Measurements from ENCODE around the gene FOXRED2. TPM values are rescaled to one million over a fixed set of nuclear protein-coding genes. Genes with fewer than 3 reads are reported as not detected.

Gene FOXRED2
- total RNA-seq, 4 donors from 2014 or later, result 4.6 to 7.5 (median 6.0) TPM

DNA sequence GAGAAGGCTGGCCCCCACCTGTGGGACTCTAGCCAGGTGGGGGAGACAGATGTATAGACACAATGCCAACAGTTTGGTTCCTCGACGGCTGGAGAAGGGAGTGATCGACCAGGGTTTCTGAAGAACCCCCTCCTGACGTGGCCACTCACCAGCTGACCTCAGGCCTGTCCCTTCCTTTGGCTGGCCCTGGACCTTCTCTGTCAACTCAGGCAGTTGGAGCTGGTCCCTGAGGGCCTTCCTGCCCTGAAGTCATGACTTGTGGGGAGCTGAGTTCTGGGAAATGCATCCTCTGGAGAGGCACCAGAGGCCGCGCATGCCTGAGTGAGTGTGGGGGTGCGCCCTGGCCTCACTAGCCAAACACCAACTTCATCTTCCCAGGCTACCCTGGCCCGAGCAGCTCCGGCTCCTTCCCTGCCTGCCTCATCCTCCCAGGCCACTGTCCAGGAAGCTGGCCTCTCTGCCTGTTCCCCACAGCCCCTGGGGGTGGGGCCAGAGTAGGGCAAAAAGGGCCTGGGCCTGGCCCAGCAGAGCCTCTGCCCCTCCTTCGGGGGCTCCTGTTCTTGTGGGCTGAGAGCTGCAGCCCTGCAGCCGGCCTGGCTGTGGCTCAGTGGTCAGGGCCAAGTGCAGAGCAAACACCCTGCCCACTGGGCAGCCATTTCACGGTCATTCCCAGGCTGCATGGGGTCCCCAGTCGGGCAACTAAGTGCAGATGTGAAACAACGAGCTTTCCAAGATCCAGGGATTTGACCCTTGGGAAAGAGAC is 49.0 kb downstream of the FOXRED2 start:
- TF ChIP-seq, protein P1, sequence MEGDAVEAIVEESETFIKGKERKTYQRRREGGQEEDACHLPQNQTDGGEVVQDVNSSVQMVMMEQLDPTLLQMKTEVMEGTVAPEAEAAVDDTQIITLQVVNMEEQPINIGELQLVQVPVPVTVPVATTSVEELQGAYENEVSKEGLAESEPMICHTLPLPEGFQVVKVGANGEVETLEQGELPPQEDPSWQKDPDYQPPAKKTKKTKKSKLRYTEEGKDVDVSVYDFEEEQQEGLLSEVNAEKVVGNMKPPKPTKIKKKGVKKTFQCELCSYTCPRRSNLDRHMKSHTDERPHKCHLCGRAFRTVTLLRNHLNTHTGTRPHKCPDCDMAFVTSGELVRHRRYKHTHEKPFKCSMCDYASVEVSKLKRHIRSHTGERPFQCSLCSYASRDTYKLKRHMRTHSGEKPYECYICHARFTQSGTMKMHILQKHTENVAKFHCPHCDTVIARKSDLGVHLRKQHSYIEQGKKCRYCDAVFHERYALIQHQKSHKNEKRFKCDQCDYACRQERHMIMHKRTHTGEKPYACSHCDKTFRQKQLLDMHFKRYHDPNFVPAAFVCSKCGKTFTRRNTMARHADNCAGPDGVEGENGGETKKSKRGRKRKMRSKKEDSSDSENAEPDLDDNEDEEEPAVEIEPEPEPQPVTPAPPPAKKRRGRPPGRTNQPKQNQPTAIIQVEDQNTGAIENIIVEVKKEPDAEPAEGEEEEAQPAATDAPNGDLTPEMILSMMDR (IDR thresholded peaks at IDR 0.05; ENCODE audit: low read depth), result no peak

DNA sequence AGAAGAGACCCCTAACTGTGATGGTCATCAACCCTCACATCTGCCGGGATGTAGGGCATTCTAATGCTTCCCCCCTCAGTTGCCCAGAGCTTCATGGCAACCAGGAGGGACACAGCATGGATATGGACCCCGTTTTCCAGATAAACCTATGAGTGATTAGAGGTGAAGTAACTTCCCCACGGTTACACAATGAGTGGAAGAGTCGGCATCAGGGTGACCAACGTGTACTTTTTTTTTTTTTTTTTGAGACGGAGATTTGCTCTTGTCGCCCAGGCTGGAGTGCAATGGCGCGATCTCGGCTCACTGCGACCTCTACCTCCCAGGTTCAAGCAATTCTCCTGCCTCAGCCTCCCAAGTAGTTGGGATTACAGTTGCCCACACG is 50.4 kb downstream of the FOXRED2 start:
- TF ChIP-seq, protein P1 (IDR thresholded peaks at IDR 0.05; ENCODE audit: low read depth), result no peak

DNA sequence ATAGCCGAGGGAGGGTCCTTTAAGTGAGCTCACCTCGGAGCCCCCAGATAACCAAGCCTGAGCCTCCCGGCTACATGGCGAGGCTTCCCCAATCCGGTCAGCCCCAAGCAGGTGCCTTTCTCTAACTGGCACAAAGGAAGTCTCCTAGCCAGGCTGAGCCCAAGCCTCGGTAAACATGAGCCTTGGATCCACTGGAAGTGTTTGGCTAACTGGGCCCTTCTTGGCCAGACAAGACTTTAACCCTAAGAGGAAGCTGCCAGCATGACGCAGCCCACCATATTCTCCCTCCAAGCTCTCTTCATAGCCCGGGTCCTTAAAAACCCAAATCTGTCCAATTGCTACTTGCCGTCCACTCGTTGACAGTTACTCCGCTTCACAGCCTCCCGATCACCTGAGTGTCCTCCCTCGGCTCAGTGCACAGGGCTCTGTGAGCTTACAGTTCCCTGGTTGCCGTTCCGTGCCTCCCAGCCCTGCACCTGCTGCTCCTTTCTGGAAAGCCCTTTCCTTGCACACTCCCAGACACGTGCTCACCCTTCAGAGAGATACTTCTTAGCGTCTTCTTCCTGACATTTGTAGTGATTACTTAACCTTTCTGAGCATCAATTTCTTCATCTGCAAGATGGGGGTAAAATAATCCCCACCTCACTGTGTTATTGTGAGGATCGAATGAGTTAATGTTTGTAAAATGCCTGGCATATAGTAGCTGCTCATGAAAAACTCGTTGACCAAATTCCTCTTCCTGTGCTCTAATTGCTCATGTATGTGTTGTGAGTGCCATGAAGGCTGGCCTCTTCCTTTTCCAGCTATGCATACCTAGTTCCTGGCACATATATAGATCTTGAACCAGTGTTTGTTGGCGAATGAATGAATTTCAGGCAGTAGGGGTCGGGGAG is 51.0 kb downstream of the FOXRED2 start:
- TF ChIP-seq, protein P1 (IDR thresholded peaks at IDR 0.05; ENCODE audit: low read depth), result no peak

DNA sequence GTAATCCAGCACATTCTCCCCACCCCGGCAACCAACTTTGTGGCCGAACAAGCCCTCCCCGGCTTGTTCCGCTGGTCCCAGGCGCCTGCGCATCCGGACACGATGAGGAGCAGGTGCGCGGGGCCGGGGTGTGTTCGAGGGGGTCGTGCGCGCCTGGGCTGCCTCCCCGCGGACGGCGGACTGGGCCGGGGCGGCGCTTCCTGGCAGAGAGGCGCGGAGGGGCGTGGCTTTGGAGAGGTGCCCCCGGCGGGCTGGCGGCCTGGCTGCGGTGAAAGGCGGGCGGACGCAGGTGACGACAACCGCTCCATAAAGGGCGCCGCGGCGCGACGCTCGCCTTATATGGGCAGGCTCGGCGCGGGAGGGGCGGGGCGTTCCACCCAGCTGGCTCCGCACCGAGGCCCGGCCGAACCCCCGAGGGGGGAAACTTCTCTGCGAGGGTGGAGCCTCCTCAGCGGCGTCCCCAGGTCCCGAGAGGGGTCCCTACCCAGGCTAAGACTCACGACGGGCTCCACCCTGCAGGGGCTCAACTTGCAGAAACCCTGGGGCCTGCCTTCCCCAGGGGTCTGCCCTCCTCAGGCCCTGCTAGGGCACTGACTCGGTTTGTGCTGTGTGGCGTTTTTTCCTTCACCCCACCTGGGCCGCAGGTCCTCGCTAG is 51.8 kb downstream of the FOXRED2 start:
- TF ChIP-seq, protein P1 (IDR thresholded peaks at IDR 0.05; ENCODE audit: low read depth), result no peak

DNA sequence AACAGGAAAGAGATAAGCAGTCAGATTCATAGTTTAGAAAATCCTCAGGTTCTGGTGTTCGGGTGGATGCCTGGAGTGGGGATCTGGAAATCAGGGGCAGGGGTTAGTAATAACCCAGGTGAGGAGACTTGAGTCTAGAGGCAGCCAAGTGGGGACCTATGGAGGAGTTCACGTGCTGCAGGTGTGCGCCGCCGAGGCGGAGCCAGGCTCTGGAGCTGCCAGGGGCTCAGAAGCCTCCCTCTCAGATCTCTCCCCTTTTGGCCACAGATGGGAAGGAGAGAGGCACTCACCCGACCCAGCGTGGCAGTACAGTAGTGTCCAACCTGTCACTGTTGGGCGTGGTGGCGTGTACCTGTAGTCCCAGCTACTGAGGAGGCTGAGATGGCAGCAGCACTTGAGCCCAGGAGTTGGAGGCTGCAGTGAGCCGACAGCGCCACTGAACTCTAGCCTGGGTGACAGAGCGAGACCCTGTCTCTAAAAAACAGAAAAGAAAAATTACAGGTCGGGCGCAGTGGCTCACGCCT is 52.9 kb downstream of the FOXRED2 start:
- TF ChIP-seq, protein P1 (IDR thresholded peaks at IDR 0.05; ENCODE audit: low read depth), result no peak

DNA sequence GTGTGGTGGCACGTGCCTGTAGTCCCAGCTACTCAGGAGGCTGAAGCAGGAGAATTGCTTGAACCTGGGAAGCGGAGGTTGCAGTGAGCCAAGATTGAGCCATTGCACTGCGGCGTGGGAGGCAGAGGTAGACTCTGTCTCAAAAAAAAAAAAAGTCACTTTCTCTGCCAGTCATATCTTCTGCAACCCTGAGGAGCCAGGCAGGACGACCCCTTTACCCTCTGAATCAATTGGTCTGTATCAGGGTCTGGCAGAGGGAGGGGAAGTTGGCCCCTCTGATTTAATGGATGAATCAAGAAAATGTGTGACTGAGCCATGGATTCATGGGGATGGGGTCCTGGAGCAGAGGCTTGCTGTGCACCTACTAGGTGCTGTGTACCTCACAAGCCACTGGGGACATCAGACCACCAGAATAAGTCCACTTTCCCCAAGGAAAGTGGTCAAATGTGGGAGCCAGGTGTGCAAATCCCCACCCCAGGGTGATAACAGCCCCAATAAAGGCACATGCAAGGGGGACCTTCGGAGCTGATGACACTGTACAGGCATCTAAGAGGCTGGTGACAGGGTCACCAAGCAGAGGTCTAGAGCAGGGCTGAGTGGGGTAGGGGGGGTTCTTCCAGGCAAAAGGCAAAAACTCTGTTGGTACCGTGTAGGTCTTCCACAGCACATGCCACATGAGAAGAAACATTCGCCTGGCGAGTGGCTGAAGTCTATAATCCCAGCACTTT is 54.4 kb downstream of the FOXRED2 start:
- TF ChIP-seq, protein P1 (IDR thresholded peaks at IDR 0.05; ENCODE audit: low read depth), result no peak

Data from subcutaneous adipose tissue (tissue), 4 donors.